HPDE6-E6E7 (cell line): ENCODE results near the gene MOCS1.

Experiments
- DNase-seq: peaks from one replicate; pipeline ENCODE4 v3.0.0; 2011; ENCODE audit warnings: missing footprints; ENCODE audit errors: extremely low spot score

Gene MOCS1

DNA sequence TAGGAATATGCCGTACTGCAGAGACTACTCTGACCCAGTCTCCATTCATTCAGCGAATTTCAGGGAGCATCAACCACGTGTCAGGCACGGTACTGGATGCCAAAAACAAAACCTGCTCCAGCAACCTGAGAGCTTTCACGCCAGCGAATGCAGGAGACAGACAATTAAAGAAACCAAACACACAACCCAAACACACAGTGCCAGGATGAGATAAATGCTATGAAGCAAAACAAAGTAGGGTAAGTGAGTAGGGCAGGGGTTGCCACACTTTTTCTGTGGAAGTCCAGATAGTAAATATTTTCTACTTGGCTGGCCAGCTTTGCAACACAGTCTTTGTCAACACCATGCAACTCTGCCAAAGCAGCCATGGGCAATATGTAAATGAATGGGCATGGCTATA is 10.0 kb downstream of the MOCS1 start:
- DNase-seq = no peak

DNA sequence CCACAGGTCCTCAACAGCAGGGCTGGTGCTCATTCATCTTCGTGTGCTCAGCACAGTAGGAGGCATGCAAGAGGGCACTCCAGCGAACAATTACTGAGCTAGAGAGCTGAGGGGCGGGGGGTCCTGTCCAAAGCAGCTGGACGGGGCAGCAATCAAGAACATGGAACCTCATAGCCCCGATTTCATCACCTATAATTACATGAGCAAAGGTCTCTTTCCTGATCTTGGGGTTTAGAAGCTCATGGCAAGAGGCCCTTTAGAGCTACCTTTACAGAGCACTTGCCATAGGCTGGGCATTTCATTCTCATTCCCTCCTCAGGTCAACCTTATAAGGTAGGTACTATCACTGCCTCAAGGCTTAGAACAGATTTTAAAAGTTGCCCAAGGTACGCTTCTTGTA is 10.4 kb downstream of the MOCS1 start:
- DNase-seq = no peak

DNA sequence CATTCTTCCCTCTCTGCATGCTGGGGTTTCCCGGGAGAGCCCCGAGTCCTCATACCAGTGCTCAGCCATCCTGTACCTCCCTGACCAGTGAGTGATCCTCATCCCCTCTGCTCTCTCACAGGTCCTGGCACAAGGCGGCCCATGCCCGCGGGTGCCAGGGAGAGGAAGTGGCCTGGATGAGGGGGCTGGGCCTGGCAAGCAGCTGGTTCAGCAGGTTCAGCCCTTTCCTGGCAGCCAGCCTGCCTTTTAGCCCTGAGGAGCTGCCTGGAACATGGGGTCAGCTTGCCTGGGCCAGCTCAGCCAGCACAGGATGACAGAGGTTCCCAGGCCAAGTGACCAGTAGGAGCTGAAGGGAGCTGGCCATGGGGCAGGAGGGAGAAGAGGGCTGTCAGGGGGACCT is 10.9 kb downstream of the MOCS1 start:
- DNase-seq = peak; percentile 52

DNA sequence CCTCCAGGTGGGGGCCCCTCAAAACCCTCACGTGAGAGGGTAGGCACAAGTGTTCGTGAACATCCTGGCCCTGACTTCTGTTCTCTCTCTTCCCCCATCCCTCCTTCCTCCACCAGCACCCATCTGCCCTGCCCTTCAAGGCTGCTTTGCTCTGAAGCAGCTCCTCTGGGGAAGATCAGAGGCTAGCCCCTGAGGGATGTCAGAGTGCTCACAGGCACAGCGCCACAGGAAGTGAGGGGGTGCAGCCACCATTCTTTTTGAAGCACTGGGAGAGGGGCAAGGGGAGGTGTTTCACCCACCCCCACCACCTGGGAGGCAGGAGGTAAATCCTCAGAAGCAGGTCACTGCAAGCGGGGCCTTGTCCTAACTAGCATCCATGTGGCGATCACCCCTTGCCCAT is 11.4 kb downstream of the MOCS1 start:
- no peak for DNase-seq

DNA sequence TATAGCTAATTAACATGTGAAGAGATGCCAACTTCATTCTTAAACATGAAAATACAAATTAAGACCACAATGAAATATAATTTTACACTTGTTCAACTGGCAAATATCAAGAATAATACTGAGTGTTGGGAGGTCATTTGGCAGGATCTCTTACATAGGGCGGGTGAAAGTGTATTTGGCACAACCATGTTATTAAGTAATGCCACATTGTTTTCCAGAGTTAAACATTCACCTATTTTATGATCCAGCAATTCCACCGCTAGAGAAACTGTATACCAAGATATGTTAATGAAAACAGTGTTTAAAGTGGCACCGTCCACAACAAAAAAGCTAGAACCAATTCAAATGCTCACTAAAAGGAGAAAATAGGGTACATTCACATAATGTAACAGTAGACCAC is 14.1 kb downstream of the MOCS1 start:
- DNase-seq = no peak

DNA sequence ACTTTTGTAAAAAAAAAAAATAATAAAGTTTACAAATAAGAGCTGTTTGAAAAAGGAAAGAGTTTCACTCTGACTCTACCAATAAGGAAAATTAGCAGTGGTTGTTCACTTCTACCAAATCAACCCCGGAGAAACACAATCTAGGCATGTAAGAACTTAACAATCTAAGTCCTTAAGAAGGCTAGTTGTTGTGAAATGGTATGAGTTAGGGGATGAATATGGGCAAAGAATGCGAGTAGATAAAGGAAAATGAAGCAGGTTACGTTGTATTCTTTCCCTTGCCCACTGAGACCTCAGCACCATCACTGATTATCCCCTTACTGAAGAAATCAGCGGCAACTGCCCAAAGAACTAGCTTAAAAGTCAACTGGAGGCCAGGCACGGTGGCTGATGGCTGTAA is 15.4 kb downstream of the MOCS1 start:
- DNase-seq = no peak

DNA sequence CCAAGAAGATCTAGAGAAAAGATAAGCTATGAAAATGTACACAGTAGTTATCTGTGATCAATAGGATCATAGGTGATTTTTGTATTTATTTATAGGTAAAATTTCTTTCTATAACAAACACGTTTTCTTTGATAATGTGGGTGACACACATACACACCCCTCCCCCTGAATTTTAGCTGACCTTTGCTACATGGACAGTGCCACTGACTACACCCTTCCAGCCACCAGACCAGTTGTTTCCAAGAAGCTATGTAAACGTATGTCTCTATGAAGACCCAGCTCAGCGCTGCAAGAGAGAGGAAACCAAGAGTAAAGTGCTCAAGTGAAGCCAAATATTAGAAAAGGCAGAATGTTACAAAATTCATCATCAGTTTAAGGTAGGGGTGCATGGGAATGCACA is 16.3 kb downstream of the MOCS1 start:
- no peak for DNase-seq

DNA sequence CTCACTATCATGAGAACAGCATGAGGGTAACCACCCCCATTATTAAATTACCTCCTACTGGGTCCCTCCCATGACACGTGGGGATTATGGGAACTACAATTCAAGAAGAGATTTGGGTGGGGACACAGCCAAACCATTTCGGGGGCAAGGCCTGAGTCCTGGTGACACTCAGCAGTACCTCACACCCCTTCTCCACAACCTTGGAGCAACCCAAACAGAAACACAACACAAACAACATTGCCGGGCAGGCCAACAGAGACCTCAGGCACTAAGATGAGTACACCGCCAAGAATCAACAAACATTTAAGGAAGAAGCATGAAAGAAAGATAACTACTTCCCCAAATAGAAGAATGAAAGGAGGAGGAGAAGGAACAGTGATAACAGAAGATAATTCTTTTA is 16.9 kb downstream of the MOCS1 start:
- DNase-seq = no peak

DNA sequence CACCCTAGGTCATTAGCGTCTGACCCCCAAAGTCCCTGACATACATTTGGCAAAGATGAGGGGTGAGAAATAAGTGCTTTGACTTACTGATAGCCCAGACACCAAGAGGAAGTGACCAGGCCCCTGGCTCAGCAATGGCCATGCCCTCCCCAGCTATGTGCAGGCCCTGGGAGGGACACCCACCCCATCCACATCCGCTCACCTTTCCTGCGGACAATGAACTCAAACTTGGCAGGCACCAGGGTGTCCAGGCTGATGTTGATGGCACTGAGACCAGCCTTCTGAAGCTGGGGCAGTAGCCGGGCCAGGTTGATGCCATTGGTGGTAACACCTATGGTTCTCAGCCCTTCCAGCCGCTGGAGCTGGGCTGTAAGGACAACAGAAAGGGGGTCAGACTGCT is 18.4 kb downstream of the MOCS1 start:
- no peak for DNase-seq

DNA sequence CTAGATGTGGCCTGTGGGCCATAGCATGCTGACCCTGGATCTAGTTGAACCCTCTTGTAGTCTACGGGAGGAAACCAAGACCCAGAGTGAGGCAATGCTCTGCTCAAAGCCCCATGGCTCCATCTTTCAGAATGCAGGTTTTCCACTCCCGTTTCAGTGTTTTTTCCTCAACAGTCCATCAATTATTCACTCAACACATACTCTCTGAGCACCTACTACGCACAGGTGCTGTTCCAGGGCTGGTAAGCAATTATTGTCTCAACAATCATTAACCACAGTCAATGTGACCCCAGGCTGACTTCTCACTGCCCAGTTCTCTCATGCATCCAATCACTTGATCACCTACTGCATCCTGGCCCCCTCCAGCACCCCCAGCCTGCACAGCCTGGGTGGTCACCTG is 20.0 kb downstream of the MOCS1 start:
- DNase-seq = no peak

DNA sequence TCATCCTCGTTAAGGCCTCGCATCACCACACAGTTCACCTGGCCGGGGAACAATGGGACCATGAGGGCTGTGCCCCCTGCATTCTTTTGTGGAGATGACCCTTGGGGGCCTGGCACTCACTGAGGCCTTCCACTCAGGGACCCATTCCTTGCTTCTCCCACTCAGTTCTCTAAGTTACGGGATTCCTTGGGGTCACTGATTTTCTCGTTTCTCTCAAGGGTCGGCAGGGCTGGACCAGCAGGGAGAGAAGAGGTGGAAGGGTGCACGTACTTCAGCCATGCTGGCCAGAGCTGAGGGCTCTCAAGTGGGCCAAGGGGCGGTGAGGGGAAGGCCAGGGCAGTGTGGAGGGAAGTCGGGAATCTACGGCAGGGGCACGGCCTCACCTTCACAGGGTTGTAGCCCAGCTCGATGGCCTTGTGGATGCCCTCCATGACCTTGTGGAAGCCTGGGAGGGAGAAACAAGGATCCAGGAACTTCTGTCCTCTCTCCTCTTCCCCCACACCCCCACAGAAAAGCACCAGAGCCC is 20.8 kb downstream of the MOCS1 start:
- no peak for DNase-seq

DNA sequence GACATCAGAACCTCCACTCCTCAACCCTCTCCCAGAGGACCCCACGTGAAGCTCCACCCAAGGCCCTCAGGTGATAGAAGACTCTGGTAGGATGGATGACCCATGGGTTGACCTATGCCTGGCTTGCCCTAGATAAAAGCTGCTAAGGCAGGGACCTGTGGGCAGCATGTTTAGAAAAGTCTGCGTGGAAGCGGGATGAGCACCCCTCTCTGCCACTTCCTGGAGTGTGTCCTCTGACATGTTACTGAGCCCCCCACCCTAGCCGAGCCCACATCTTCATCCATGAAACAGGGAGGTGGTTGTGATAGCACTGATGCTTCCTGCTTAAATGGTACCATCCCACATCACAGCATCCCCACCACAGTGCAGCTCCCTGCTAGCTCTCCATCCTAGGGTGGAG is 21.8 kb downstream of the MOCS1 start:
- no peak for DNase-seq

DNA sequence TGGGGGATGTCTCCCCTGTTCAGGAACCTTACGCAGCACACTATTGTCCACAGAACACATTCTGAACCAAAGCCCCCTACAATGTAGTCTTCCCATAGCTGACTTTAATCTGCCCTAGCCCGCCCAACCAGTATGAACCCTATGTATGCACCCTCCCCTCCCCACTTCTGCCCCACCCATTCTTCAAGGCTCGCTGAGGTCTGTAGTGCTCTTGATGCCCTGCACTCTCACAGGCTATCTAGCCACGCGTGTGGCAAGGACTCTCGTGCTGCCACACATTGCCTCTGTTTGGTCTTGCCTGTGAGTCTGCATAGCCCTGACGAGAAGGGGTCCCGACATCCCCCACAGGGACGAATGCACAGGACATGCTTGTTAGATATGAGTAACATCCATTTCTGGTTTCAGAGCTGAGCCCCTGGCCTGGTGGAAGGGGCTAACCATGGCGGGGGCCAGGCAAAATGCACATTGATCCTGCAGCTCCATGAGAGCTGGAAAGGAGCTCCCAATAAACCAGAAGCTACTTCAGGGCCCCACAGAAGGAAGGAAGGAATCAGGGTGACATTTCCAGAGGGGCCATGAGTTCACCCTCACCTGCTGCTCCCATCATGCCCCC is 22.6 kb downstream of the MOCS1 start:
- DNase-seq = no peak

DNA sequence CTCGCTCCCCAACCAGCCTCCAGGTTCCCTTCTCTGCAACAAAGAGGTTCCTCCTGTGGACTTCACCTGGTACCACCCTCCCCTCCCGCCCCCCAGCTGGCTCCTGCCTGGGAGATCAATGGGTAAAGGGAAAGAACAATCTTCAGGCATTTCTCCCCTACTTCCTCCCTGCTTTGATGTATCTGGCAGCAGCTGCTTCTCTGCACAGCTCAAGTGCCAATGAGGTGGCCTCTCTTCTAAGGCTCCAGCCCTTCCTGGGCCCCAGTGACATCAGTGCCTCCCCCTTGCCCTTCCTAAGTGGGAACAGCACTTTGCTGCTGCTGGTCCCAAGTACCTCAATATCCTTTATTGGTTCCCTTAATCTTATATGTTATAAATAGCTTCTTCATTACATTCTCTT is 23.5 kb downstream of the MOCS1 start:
- no peak for DNase-seq

DNA sequence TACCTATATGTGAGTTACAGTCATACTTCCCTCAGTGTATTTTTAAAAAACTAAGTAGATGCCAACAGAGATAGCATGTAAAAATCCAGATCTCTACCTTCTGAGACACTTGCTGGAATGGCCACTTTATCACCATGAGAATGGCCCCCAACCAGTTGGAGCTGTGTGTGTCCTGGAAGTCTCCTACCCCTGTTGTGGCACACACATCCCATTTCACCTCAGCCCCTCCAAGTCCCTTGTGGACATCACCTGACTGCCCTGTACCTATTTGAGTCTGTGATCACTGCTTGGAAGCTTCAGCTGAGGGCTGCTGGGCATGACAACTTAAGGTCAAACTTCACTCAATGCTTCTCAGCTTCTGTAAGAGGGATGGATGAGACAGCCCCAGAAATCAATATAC is 24.1 kb downstream of the MOCS1 start:
- no peak for DNase-seq

DNA sequence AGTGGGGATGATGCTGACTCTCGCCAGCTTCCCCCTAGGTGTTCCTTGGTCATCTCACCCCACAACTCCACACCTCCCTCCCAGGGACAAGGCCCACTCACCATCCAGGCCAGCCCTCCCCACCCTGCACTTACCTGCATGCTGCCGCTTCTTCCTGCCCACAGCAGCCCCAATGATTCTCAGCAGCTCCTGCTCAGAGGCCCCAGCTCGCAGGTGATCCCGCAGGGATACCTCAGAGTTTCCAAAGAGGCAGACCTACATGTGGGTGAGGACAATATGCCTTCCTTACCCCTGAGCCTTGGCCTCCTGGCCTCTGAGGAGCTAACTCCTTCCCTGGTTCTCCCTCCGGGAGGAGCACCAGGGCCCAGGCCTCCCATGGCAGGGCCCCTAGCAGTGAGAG is 24.6 kb downstream of the MOCS1 start:
- DNase-seq = no peak

DNA sequence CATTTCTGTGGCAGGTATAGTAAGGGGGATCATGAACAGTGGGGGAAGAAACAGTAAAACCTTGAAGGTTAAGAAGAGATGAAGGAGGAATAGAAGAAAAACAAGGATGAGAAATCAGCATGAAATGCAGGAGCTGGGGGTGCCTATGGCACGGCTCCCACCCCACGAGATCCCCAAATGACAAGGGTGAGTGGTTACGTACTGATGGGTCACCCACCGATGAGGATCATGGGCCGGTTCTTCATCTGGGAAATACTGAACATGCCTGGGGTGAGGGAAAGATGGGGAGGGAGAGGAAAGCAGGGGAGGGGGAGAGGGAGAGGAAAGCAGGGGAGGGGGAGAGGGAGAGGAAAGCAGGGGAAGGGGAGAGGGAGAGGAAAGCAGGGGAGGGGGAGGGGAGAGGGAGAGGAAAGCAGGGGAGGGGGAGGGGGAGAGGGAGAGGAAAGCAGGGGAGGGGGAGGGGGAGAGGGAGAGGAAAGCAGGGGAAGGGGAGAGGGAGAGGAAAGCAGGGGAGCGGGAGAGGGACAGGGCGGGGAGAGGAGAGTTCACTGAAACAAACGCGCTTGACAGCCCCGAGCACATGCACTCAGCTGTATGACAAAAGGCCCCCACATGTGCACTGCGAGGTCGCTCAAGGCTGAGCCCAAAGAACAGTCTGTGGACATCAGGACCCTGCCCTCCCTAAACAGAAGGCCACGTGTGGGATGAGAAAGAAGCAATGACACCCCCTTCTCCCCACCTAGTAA is 25.3 kb downstream of the MOCS1 start:
- DNase-seq = no peak

DNA sequence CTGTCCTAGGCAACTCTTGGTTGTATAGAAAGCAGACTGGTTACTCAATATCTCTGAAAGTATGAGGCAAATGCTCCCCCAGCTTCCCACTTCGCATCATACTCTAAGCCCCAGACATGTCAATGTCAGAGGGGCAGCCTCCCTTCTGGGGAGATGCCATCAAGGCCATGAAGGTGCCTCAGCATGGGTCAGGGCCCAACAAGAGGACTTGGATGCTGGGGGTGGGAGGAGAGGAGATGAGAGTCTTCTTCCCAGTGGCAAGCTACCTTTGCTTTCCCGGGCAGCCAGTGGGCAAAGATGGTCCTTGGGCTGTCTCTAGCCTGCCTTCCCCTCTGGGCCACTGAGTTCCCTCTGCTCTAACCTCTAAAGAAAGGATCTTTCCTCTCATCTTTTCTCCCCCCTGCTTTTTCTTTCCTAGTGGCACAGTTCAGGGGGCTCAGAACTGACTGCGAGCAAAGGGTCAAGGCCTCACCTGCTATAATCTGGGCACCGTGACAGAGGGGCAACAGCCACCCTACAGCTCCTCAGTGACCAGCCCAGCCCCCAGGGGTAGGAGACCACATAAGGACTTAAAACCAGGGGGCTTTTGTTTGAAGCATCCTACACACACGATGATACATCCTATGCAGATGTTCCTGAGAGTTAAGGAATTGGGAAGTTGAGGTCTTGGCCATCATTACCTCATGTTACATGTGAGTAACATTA is 26.2 kb downstream of the MOCS1 start:
- no peak for DNase-seq

DNA sequence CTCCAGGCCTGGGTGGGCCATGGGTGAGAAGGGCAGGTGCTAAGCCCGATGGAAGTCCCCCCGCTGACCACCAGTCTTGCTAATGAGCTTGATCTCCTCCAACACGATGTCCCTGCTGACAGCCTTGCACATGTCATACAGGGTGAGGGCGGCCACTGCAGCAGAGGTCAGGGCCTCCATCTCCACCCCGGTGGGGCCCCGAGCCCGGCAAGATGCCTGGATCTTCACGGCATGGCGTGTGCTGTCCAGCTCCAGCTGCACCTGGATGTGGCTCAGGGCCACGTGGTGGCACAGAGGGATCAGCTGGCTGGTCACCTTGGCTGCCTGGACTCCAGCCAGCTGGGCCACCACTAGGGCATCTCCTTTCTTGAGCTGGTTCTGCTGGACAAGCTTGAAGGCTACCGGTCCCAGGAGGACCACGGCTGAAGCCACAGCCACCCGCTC is 27.9 kb downstream of the MOCS1 start:
- DNase-seq = no peak

DNA sequence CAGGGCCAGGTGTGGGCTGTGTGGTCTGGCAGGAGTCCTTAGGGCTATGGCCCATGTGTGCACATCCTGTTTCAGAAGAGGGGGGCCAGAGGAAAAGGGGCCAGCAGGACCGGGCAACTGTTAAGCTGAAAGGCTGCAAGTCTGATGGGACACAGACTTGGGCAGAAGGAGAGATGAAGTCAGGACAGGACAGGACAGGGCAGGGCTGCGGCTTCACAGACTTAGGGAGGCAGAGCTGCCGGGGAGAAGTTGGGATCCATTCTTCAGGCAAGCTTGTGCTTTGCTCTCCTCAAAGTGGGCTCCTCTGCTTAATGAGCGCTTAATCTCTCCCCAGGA is 28.7 kb downstream of the MOCS1 start:
- no peak for DNase-seq

DNA sequence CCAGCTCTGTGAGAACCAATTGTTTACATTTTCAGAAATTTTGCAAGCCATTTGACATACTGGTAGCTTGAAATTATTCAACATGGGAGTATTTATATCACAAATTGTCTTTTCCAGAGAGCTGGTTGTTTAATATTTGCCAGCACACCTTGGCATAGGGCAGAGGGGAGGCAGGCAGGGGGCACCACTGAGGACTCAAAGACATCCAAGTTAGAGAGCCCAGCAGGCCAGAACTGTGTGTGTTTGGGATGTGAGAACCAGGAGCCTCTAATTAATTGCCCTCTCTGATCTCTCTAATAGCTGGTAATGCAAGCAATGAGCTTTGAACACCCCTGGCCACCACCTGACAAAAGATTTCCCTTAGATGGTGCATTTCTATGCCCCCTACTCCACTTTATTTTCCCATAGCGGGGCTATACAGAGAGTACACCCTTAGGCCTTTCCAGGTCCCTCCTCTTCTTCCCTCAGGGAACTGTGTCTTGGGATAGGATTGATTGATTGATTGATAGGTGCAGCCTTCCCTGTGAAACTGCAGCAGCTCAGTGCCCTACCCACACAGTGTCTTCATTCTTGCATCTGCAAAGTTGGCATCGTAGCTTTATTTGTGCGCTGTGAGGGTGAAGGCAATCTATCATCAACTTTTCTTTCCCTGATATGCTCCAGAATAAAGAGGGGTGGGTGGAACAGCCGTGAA is 29.2 kb downstream of the MOCS1 start:
- DNase-seq = no peak

DNA sequence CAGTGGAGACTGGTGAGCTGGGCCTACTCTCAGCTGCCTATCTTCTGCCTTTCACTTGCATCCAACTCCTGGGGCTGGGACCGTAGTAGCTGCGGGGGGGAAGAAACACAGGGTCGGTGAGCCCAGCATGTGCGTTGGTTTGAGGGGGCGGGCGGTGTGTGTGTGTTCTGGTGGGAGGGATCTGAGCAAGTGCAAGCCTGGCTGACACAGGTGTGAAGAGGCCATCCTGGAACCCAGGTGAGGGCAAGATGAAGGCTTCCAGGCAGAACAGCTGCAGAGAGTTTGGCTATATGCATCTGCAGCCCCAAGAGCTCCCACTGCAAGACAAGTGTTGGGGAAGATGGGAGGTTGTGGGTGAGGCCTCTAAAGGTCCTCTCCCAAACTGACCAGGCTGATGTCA is 30.6 kb downstream of the MOCS1 start:
- no peak for DNase-seq
